B cell (primary cell): ENCODE results near the gene MOGAT3. TPM values are rescaled to one million over a fixed set of nuclear protein-coding genes. Genes with fewer than 3 reads are reported as not detected.
A peak's percentile ranks its signal among the peaks of the same experiment; 100 is the strongest.

Source experiments
- ATAC-seq: fragments of 200-7000 bp; cut with Tn5 transposase; one replicate; pipeline ENCODE4 v1.10.0; 2021; ENCODE audit warnings: low read depth, mild to moderate bottlenecking, moderate number of reproducible peaks, moderate library complexity
- CTCF ChIA-PET: fragments of 350-600 bp; sonication (Branson Sonifier 250); formaldehyde crosslinking; loops from one replicate; lab custom pipeline; 2021; ENCODE audit warnings: antibody characterized with exemption, inconsistent platforms; lab: Charles Lee
- POLR2A ChIA-PET: fragments of 350-600 bp; sonication (Branson Sonifier 250); formaldehyde crosslinking; loops from one replicate; lab custom pipeline; 2021; ENCODE audit warnings: antibody characterized with exemption; lab: Charles Lee
- DNase-seq: peaks from one replicate; pipeline ENCODE4 v3.0.0; 2013
- H2AFZ ChIP-seq: 2 replicates; pipeline ENCODE4 v1.6.1; 2012; ENCODE audit warnings: mild to moderate bottlenecking, low read depth, low read length; ENCODE audit not compliant: insufficient read depth, poor library complexity, severe bottlenecking
- H3K27ac ChIP-seq, 2 donors: 1 replicate in 1 of 2; 2 replicates in 1 of 2; pipeline ENCODE4 v1.5.1; 2012 to 2013; ENCODE audit warnings: low read length in 2 of 2, mild to moderate bottlenecking in 2 of 2, moderate library complexity in 1 of 2
- H3K27me3 ChIP-seq, 4 experiments: fragments of 200-600 bp in 1 of 4; sonication (generic) in 1 of 4; replicated peaks in 1 of 4; 1 replicate in 2 of 4; 2 replicates in 2 of 4; pipeline versions ENCODE4 v1.6.1 to v1.7.0; 2013 to 2016; ENCODE audit warnings: low read length in 3 of 4, mild to moderate bottlenecking in 2 of 4, mixed read lengths in 1 of 4, moderate library complexity in 1 of 4; ENCODE audit not compliant: insufficient read depth in 4 of 4, control insufficient read depth in 3 of 4; ENCODE audit errors: control extremely low read depth in 1 of 4
- H3K36me3 ChIP-seq, 2 experiments: replicated peaks in 1 of 2; 1 replicate in 1 of 2; 2 replicates in 1 of 2; pipeline versions ENCODE4 v1.6.1 to v1.7.1; 2013; ENCODE audit warnings: low read length in 1 of 2; ENCODE audit not compliant: insufficient read depth in 2 of 2, control insufficient read depth in 1 of 2; ENCODE audit errors: control extremely low read depth in 1 of 2, extremely low read depth in 1 of 2
- H3K4me1 ChIP-seq, 2 donors: fragments of 200-600 bp in 1 of 2; sonication (generic) in 1 of 2; 1 replicate in 1 of 2; 2 replicates in 1 of 2; pipeline versions ENCODE4 v1.5.1 to v1.6.1; 2013 to 2017; ENCODE audit warnings: low read length in 2 of 2; ENCODE audit not compliant: control insufficient read depth in 2 of 2, insufficient read depth in 2 of 2
- H3K4me2 ChIP-seq: replicated peaks from 2 replicates; pipeline ENCODE3; 2012; ENCODE audit warnings: mild to moderate bottlenecking, low read depth, low read length; ENCODE audit not compliant: poor library complexity, severe bottlenecking
- H3K4me3 ChIP-seq, 5 experiments: fragments of 200-600 bp in 1 of 5; sonication (generic) in 1 of 5; 1 replicate in 3 of 5; 2 replicates in 2 of 5; pipeline versions ENCODE4 v1.5.1 to v1.7.0; 2011 to 2016; ENCODE audit warnings: low read length in 4 of 5, mild to moderate bottlenecking in 4 of 5, low read depth in 2 of 5, control low read depth in 1 of 5, moderate library complexity in 1 of 5; ENCODE audit not compliant: insufficient read depth in 1 of 5; ENCODE audit errors: control extremely low read depth in 1 of 5, extremely low read depth in 1 of 5
- H3K79me2 ChIP-seq: fragments of 200-600 bp; sonication (generic); one replicate; pipeline ENCODE4 v1.6.0; 2016; ENCODE audit warnings: low read length; ENCODE audit not compliant: control insufficient read depth, insufficient read depth
- H3K9ac ChIP-seq: fragments of 200-600 bp; sonication (generic); 2 replicates; pipeline ENCODE4 v1.6.1; 2017; ENCODE audit warnings: mild to moderate bottlenecking, low read length, moderate library complexity
- H3K9me3 ChIP-seq, 3 donors: one replicate each; pipeline versions ENCODE4 v1.6.1 to v1.7.1; 2013; ENCODE audit warnings: low read length in 2 of 3; ENCODE audit not compliant: control insufficient read depth in 2 of 3, insufficient read depth in 1 of 3; ENCODE audit errors: control extremely low read depth in 1 of 3
- H4K20me1 ChIP-seq: 2 replicates; pipeline ENCODE4 v1.6.0; 2012; ENCODE audit warnings: mild to moderate bottlenecking, low read length; ENCODE audit not compliant: insufficient read depth, control insufficient read depth, poor library complexity, severe bottlenecking
- H3K27ac Mint-ChIP-seq: one replicate; pipeline ENCODE4 v1.8.0; 2021; ENCODE audit warnings: mixed read lengths
- H3K27me3 Mint-ChIP-seq: one replicate; pipeline ENCODE4 v1.8.0; 2021; ENCODE audit warnings: mixed read lengths
- H3K4me1 Mint-ChIP-seq: one replicate; pipeline ENCODE4 v1.8.0; 2021; ENCODE audit warnings: mixed read lengths
- H3K4me3 Mint-ChIP-seq: one replicate; pipeline ENCODE4 v1.8.0; 2021; ENCODE audit warnings: mixed read lengths
- H3K9me3 Mint-ChIP-seq: one replicate; pipeline ENCODE4 v1.8.0; 2022; ENCODE audit warnings: mixed read lengths; ENCODE audit not compliant: insufficient read depth
- CTCF ChIP-seq: fragments of 200-600 bp; IDR thresholded peaks from one replicate; pipeline ENCODE4 v1.8.0; 2022; ENCODE audit warnings: antibody characterized with exemption, mild to moderate bottlenecking
- EZH2 ChIP-seq: IDR thresholded peaks from 2 replicates; pipeline ENCODE4 v1.6.1; 2012; ENCODE audit warnings: borderline replicate concordance, low read depth, mild to moderate bottlenecking, moderate library complexity, low read length; ENCODE audit not compliant: insufficient read depth, poor library complexity, severe bottlenecking
- WGBS: methylation state at CpG from one replicate; pipeline ENCODE4 v1.1.5; 2013; ENCODE audit warnings: missing lambda C conversion rate; ENCODE audit not compliant: insufficient coverage; 5-methylcytosine and 5-hydroxymethylcytosine counted together
- intact Hi-C: fragments of 100-400 bp; cut with micrococcal nuclease; formaldehyde crosslinking; loops from one replicate; pipeline ENCODE4 v1.10.0; 2022
- polyA plus RNA-seq: library from polyadenylated mRNA; depleted of rRNA; stranded (reverse); fragments of >200 nt; gene quantifications from 2 replicates; pipeline ENCODE4 v1.2.3, GENCODE V29; 2012
- total RNA-seq, 2 donors: library from RNA; stranded (reverse); fragments of 120-200 nt in 1 of 2; gene quantifications; 1 replicate in 1 of 2; 2 replicates in 1 of 2; pipeline versions ENCODE4 v1.2.3 to v1.2.4, GENCODE V29; 2013 to 2022

MOGAT3 gene
- total and polyA plus RNA-seq, 2 donors (not counting 1 experiment from before 2014, with no cell fraction given), result not detected

- Mint-ChIP-seq H3K4me1 (peaks cover 62% of the 10 kb centered on the region), H3K27ac (peak overlapping the region; percentile 60), H3K27me3 (peaks cover 80% of the 10 kb centered on the region), H3K4me3 (peak overlapping the region; percentile 49), H3K9me3 (no peaks in the 10 kb centered on the region)
- POLR2A ChIA-PET, result no interaction called here
- CTCF ChIA-PET, result interaction anchor here (2.7 kb wide), 2 partner anchors 22 to 26 kb away, joined by 12 to 23 read pairs; no protein-coding TSS in a partner anchor
- Histone ChIP-seq H3K4me3 (no peak overlapping the region), H2AFZ (no peak overlapping the region), H3K4me1 (peaks cover 74 to 84% of the 10 kb centered on the region in 2 donors), H3K9me3 (peaks cover 0 to 64% (median 4%) of the 10 kb centered on the region in 3 donors), H3K27me3 (peaks cover 0 to 99% (median 75%) of the 10 kb centered on the region in 4 experiments), H3K9ac (no peak overlapping the region), H3K36me3 (no peaks in the 10 kb centered on the region), H3K27ac (no peak overlapping the region), H3K4me2 (peak overlapping the region; percentile 45), H4K20me1 (peaks cover 17% of the 10 kb centered on the region), H3K79me2 (no peaks in the 10 kb centered on the region)
- intact Hi-C loops, result loop anchor here (1.0 kb wide), 1 partner anchor 26 kb away; no protein-coding TSS in a partner anchor
- ATAC-seq, result peak; percentile 57
- peak; percentile 83 for DNase-seq
- 3% methylated on average over 22 of the region's 33 CpGs for WGBS
- TF ChIP-seq CTCF (peak; percentile 90), EZH2 (no peak)
Measured at GRCh38 chr7:101169838-101170551, 30.8 kb downstream of the MOGAT3 start.
